ENCODE results near the gene TAF11. TPM values are rescaled to one million over a fixed set of nuclear protein-coding genes. Genes with fewer than 3 reads are reported as not detected.

TAF11 gene
- total and polyA plus RNA-seq, 4 donors, result 7.3 to 16.0 (median 12.1) TPM

DNA sequence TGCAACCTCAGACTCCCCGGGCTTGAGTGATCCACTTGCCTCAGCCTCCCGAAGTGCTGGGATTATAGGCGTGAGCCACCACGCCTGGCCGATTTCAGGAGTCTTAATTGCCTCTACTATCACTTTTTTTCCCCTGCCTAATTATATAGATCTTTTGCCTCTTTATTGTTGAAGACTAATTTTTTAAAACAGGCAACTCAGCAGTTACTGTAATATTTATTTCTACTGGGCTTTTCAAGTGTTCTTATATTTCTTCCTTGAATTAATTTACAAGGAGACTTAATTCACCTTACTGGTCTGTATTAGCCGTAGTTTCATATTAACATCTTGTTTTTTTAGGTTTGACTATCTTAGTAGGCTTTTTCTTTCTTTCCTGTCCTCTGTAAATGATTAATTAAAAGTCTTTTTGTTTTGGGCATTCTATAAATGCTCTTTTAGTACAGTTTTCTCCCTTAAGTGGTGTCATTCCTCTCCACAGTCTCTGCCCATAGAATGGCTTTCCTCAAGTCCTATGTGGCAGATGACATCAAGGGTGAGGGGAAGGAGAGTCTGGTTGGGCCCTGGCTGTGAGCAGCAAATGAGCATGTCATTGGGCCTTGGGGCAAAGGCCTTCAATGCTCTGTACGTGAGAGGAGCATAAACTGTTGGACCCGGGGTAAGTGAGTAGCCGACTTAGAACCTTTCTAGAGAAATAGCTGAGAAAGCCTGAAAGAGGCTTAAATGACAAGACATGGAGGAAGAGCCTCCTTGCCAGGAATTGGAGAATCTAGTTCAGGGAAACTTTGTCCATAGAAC, 37.2 kb upstream of the TAF11 start:
- TF ChIP-seq, protein P1, sequence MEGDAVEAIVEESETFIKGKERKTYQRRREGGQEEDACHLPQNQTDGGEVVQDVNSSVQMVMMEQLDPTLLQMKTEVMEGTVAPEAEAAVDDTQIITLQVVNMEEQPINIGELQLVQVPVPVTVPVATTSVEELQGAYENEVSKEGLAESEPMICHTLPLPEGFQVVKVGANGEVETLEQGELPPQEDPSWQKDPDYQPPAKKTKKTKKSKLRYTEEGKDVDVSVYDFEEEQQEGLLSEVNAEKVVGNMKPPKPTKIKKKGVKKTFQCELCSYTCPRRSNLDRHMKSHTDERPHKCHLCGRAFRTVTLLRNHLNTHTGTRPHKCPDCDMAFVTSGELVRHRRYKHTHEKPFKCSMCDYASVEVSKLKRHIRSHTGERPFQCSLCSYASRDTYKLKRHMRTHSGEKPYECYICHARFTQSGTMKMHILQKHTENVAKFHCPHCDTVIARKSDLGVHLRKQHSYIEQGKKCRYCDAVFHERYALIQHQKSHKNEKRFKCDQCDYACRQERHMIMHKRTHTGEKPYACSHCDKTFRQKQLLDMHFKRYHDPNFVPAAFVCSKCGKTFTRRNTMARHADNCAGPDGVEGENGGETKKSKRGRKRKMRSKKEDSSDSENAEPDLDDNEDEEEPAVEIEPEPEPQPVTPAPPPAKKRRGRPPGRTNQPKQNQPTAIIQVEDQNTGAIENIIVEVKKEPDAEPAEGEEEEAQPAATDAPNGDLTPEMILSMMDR (IDR thresholded peaks at IDR 0.05; ENCODE audit: low read depth, low read length, missing input control), result no peak
- TF ChIP-seq RXRA (IDR thresholded peaks at IDR 0.05) (no peak), REST (IDR thresholded peaks at IDR 0.05) (no peak)
- Histone ChIP-seq H3K4me1 (ENCODE audit: control insufficient read depth in 4 of 4, insufficient read depth in 4 of 4, low read length in 3 of 4) (peaks cover 0 to 2% (median 0%) of the 10 kb centered on the region in 4 donors), H3K36me3 (ENCODE audit: control insufficient read depth in 4 of 4, insufficient read depth in 3 of 4, low read depth in 1 of 4, low read length in 3 of 4) (no peaks in the 10 kb centered on the region), H3K9ac (ENCODE audit: low read depth in 1 of 2, low read length in 2 of 2) (no peak overlapping the region), H3K4me3 (ENCODE audit: low read depth in 1 of 3, low read length in 3 of 3) (no peak overlapping the region), H3K9me3 (ENCODE audit: control insufficient read depth in 4 of 4, low read length in 3 of 4) (no peaks in the 10 kb centered on the region), H3K27me3 (ENCODE audit: control insufficient read depth in 4 of 4, insufficient read depth in 4 of 4, low read length in 3 of 4) (no peaks in the 10 kb centered on the region), H3K27ac (ENCODE audit: low read depth in 1 of 2, low read length in 2 of 2) (no peak overlapping the region)
- no peak for DNase-seq (ENCODE audit: low spot score)
- 95% methylated on average over 9 of the region's 9 CpGs for WGBS

GRCh38 chr6:34922177-34922663, 34.4 kb upstream of the TAF11 start:
- Histone ChIP-seq H3K9ac (ENCODE audit: low read depth in 1 of 2, low read length in 2 of 2) (no peak overlapping the region), H3K9me3 (ENCODE audit: control insufficient read depth in 4 of 4, low read length in 3 of 4) (no peaks in the 10 kb centered on the region), H3K4me3 (ENCODE audit: low read depth in 1 of 3, low read length in 3 of 3) (no peak overlapping the region), H3K27me3 (ENCODE audit: control insufficient read depth in 4 of 4, insufficient read depth in 4 of 4, low read length in 3 of 4) (no peaks in the 10 kb centered on the region), H3K27ac (ENCODE audit: low read depth in 1 of 2, low read length in 2 of 2) (no peak overlapping the region), H3K36me3 (ENCODE audit: control insufficient read depth in 4 of 4, insufficient read depth in 3 of 4, low read depth in 1 of 4, low read length in 3 of 4) (no peaks in the 10 kb centered on the region), H3K4me1 (ENCODE audit: control insufficient read depth in 4 of 4, insufficient read depth in 4 of 4, low read length in 3 of 4) (peaks cover 0 to 2% (median 0%) of the 10 kb centered on the region in 4 donors)
- WGBS, result 80% methylated on average over 3 of the region's 3 CpGs
- DNase-seq (ENCODE audit: low spot score), result no peak
- no peak for TF ChIP-seq FOXA2 (IDR thresholded peaks at IDR 0.05)

DNA sequence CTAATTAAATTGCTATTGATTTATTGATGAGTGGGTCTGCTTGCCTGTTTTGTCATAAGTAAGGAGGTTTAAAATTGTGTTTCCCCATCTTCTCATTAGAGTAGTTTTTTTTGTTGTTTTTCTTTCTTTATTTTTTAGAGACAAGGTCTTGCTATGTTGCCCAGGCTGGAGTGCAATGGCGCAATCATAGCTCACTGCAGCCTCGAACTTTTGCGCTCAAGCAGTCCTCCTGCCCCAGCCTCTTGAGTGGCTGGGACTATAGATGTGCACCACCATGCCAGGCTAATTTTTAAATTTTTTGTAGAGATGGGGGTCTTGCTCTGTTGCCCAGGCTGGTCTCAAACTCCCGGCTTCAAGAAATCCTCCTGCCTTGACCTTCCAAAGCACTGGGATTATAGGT, 32.3 kb upstream of the TAF11 start:
- Histone ChIP-seq H3K9me3 (ENCODE audit: control insufficient read depth in 4 of 4, low read length in 3 of 4) (no peaks in the 10 kb centered on the region), H3K27ac (ENCODE audit: low read depth in 1 of 2, low read length in 2 of 2) (no peak overlapping the region), H3K4me1 (ENCODE audit: control insufficient read depth in 4 of 4, insufficient read depth in 4 of 4, low read length in 3 of 4) (peaks cover 0 to 2% (median 0%) of the 10 kb centered on the region in 4 donors), H3K27me3 (ENCODE audit: control insufficient read depth in 4 of 4, insufficient read depth in 4 of 4, low read length in 3 of 4) (no peaks in the 10 kb centered on the region), H3K36me3 (ENCODE audit: control insufficient read depth in 4 of 4, insufficient read depth in 3 of 4, low read depth in 1 of 4, low read length in 3 of 4) (no peaks in the 10 kb centered on the region), H3K4me3 (ENCODE audit: low read depth in 1 of 3, low read length in 3 of 3) (no peak overlapping the region), H3K9ac (ENCODE audit: low read depth in 1 of 2, low read length in 2 of 2) (no peak overlapping the region)
- 87% methylated on average over 4 of the region's 4 CpGs for WGBS
- DNase-seq (ENCODE audit: low spot score), result no peak
- TF ChIP-seq NR2F2 (IDR thresholded peaks at IDR 0.05) (no peak), RAD21 (IDR thresholded peaks at IDR 0.05) (no peak), GABPA (IDR thresholded peaks at IDR 0.05 in 1 of 2, conservative IDR thresholded peaks at IDR 0.05 in 1 of 2) (no peak), ATF3 (IDR thresholded peaks at IDR 0.05) (no peak), FOXA2 (IDR thresholded peaks at IDR 0.05) (no peak), HNF4G (IDR thresholded peaks at IDR 0.05) (no peak)

All from liver (tissue), 9 donors.